Activated naive CD4-positive, alpha-beta T cell treated with anti-CD3 and anti-CD28 coated beads for 36 hours (primary cell): ENCODE results near the gene ECT2L. TPM values are rescaled to one million over a fixed set of nuclear protein-coding genes. Genes with fewer than 3 reads are reported as not detected.
A peak's percentile ranks its signal among the peaks of the same experiment; 100 is the strongest.

Source experiments
- CTCF ChIA-PET: fragments of 350-600 bp; sonication (Branson Sonifier 250); formaldehyde crosslinking; loops from one replicate; lab custom pipeline; 2021; ENCODE audit warnings: antibody characterized with exemption; lab: Charles Lee
- DNase-seq: peaks from one replicate; pipeline ENCODE4 v3.0.0-alpha.2; 2020
- H3K27ac Mint-ChIP-seq: one replicate; pipeline ENCODE4 v1.8.0; 2021; ENCODE audit warnings: mild to moderate bottlenecking, mixed read lengths
- H3K27me3 Mint-ChIP-seq: one replicate; pipeline ENCODE4 v1.8.0; 2021; ENCODE audit warnings: low read depth, mixed read lengths
- H3K36me3 Mint-ChIP-seq: one replicate; pipeline ENCODE4 v1.8.0; 2021; ENCODE audit warnings: low read depth, mixed read lengths
- H3K4me1 Mint-ChIP-seq: one replicate; pipeline ENCODE4 v1.8.0; 2021; ENCODE audit warnings: low read depth, mixed read lengths
- H3K4me3 Mint-ChIP-seq: one replicate; pipeline ENCODE4 v1.8.0; 2021; ENCODE audit warnings: mild to moderate bottlenecking, moderate library complexity, mixed read lengths
- H3K9me3 Mint-ChIP-seq: one replicate; pipeline ENCODE4 v1.8.0; 2021; ENCODE audit warnings: mixed read lengths
- intact Hi-C: fragments of 100-400 bp; cut with micrococcal nuclease; formaldehyde crosslinking; loops from one replicate; pipeline ENCODE4 v1.15.1; 2023
- total RNA-seq, 2 experiments: library from RNA; stranded (reverse); gene quantifications; one replicate each; pipeline ENCODE4 v1.2.3, GENCODE V29; 2021

The ECT2L gene
- total RNA-seq, 2 experiments from 2014 or later: not detected

DNA sequence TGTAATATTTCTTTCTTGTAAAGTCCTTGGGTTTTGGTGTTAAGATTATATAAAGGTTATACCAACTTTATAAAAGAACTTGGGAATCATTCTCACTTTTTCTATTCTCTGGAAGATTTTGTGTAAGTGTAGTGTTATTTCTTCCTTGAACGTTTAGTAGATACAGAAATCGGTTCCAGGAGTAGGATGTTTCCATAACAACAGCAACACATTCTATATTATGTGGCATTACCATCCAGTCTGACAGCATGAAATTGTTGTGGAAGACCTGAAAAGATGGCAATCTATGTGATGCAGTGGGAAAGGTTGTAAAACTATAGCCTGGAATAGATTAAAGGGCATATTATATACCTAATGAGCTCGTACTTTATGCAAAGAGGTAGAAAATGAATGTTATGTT, 13.8 kb downstream of the ECT2L start:
- H3K27ac Mint-ChIP-seq: no peak overlapping the region
- no peak overlapping the region for H3K4me3 Mint-ChIP-seq
- no peaks in the 10 kb centered on the region for H3K36me3 Mint-ChIP-seq
- CTCF ChIA-PET: no interaction called here
- intact Hi-C loops: no loop called here
- no peak for DNase-seq
- no peaks in the 10 kb centered on the region for H3K4me1 Mint-ChIP-seq
- no peaks in the 10 kb centered on the region for H3K9me3 Mint-ChIP-seq
- peaks cover 4% of the 10 kb centered on the region for H3K27me3 Mint-ChIP-seq

DNA sequence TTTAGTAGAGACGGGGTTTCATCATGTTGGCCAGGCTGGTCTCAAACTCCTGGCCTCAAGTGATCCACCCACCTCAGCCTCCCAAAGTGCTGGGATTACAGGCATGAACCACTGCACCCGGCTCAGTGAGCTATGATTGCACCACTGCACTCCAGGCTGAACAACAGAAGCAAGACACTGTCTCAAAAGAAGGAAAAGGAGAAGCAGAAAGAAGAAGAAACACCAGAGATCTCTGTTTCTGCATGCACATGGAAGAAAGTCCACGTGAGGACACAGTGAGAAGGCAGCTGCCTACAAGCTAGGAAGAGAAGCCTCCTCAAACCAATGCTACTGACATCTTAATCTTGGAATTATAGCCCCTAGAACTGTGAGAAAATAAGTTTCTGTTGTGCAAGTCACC, 16.0 kb downstream of the ECT2L start:
- H3K36me3 Mint-ChIP-seq: no peaks in the 10 kb centered on the region
- no peak overlapping the region for H3K27ac Mint-ChIP-seq
- intact Hi-C loops: no loop called here
- H3K9me3 Mint-ChIP-seq: no peaks in the 10 kb centered on the region
- no peaks in the 10 kb centered on the region for H3K27me3 Mint-ChIP-seq
- peaks cover 2% of the 10 kb centered on the region for H3K4me1 Mint-ChIP-seq
- CTCF ChIA-PET: no interaction called here
- H3K4me3 Mint-ChIP-seq: no peak overlapping the region
- DNase-seq: no peak

DNA sequence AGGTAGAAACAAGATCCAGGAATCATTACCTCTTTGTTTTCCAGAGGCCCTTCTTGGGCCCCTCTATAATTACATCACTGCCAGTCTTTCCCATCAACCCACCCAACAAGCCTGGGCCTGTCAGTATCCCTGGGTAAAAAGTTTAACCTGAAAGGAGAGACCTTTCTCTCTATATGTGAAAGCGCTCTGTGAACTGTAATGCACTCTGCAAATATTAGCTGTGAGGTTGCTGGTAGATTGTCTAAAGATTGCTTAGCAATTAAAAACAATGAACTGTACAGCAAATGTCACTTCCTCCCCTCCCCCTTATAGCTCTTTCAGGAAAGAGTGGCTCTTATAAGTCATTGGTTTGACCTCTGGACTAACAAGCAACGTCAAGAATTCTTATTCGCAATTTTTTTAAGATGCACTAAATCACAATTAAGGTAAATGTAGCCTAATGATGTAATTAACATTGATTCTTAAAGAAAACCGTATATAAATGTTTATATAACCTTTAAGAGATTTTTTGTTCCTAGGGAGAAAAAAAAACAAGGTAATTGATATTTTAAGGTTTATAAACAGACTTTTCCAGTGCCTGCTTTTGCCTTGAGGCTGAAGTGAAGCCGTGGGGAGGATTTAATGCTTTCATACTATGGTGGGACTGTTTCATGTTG, 18.4 kb downstream of the ECT2L start:
- H3K9me3 Mint-ChIP-seq: no peaks in the 10 kb centered on the region
- CTCF ChIA-PET: interaction anchor here (1.3 to 5.2 kb wide), 4 partner anchors 174 to 550 kb away, joined by 3 to 40 read pairs (median 4); partner anchors contain the start of gene REPS1
- H3K27me3 Mint-ChIP-seq: no peaks in the 10 kb centered on the region
- H3K4me3 Mint-ChIP-seq: no peak overlapping the region
- H3K4me1 Mint-ChIP-seq: peaks cover 19% of the 10 kb centered on the region
- intact Hi-C loops: no loop called here
- no peak overlapping the region for H3K27ac Mint-ChIP-seq
- no peak for DNase-seq
- no peaks in the 10 kb centered on the region for H3K36me3 Mint-ChIP-seq

DNA sequence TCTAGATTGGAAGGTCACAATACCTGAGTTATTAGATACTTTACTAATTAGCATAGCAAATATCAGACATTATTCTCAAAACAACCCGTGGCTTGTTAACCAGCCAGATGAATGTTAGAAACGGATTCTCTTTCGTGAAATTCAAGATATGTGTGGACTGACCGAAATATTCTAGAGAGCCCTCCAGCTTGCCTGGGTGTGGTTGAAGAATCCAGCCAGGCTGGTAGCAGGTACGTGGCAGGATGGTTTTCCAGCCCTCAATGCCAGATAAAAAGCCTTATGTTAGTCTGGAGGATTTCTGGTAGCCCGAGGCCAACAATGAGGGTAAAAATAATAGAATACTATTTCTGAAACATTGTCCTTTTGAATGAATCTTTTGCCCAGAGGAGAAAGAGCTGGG, 19.3 kb downstream of the ECT2L start:
- H3K9me3 Mint-ChIP-seq: no peaks in the 10 kb centered on the region
- CTCF ChIA-PET: interaction anchor here (1.0 to 5.2 kb wide), 8 partner anchors 8 to 549 kb away, joined by 3 to 40 read pairs (median 4); partner anchors contain the start of gene REPS1
- no peaks in the 10 kb centered on the region for H3K27me3 Mint-ChIP-seq
- intact Hi-C loops: no loop called here
- no peak overlapping the region for H3K27ac Mint-ChIP-seq
- H3K4me3 Mint-ChIP-seq: no peak overlapping the region
- H3K36me3 Mint-ChIP-seq: no peaks in the 10 kb centered on the region
- DNase-seq: no peak
- H3K4me1 Mint-ChIP-seq: peaks cover 20% of the 10 kb centered on the region

DNA sequence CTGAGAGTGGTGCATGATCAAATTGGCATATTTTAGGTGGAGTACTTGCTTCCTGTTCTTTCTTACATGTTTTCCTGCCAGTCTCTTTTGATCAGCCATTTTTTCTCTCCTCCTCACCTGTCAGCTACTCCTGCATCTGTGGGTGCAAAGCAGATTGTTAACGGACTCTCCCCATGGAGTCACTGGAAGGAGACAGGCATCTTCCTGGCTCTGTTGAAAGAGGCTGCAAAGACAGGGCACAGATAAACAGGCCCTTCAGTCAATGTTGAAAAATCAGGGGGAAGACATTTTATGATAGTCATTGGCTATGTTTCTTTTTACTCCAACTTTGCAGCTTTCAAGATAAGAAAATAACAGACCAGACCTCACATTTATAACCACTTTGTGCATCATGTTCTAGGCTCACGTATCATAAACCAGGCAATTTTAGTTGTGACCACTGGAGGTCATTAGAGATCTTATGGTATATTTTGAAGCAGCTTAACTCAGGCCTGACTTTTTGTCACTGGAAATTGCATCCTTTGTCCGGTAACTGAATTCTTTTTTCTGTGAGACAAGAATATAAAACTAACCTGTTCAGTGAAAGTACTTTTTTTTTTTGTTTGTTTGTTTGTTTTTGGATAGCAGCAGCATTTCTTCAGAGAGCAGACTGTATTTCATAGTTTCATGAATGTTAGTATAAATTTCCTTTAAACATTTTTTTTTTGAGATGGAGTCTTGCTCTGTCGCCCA, 20.1 kb downstream of the ECT2L start:
- no peaks in the 10 kb centered on the region for H3K27me3 Mint-ChIP-seq
- no peak for DNase-seq
- H3K36me3 Mint-ChIP-seq: no peaks in the 10 kb centered on the region
- no peak overlapping the region for H3K27ac Mint-ChIP-seq
- CTCF ChIA-PET: interaction anchor here (0.6 to 5.2 kb wide), 20 partner anchors 8 to 713 kb away, joined by 3 to 40 read pairs (median 3); partner anchors contain the start of genes CCDC28A and REPS1
- H3K9me3 Mint-ChIP-seq: no peaks in the 10 kb centered on the region
- H3K4me1 Mint-ChIP-seq: peaks cover 20% of the 10 kb centered on the region
- H3K4me3 Mint-ChIP-seq: no peak overlapping the region
- intact Hi-C loops: loop anchor here (1.0 to 2.0 kb wide), 7 partner anchors 54 to 548 kb away; partner anchors contain the start of gene REPS1

- H3K36me3 Mint-ChIP-seq: no peaks in the 10 kb centered on the region
- H3K4me1 Mint-ChIP-seq: peaks cover 20% of the 10 kb centered on the region
- H3K9me3 Mint-ChIP-seq: no peaks in the 10 kb centered on the region
- intact Hi-C loops: loop anchor here (2.0 kb wide), 2 partner anchors 299 to 307 kb away; no protein-coding TSS in a partner anchor
- H3K27me3 Mint-ChIP-seq: no peaks in the 10 kb centered on the region
- no peak overlapping the region for H3K4me3 Mint-ChIP-seq
- H3K27ac Mint-ChIP-seq: no peak overlapping the region
- DNase-seq: peak; percentile 8
- CTCF ChIA-PET: interaction anchor here (1.0 to 5.2 kb wide), 3 partner anchors 85 to 548 kb away, joined by 3 to 40 read pairs (median 4); partner anchors contain the start of gene REPS1
Observed at GRCh38 chr6:138817799-138818198, 21.9 kb downstream of the ECT2L start.

GRCh38 chr6:138818496-138819194, 22.8 kb downstream of the ECT2L start:
- CTCF ChIA-PET: interaction anchor here (0.5 to 5.2 kb wide), 3 partner anchors 84 to 552 kb away, joined by 3 to 40 read pairs (median 3); partner anchors contain the start of gene REPS1
- Mint-ChIP-seq H3K27ac (peak overlapping the region; percentile 47), H3K4me3 (no peak overlapping the region), H3K9me3 (no peaks in the 10 kb centered on the region), H3K4me1 (peaks cover 20% of the 10 kb centered on the region), H3K27me3 (no peaks in the 10 kb centered on the region), H3K36me3 (no peaks in the 10 kb centered on the region)
- intact Hi-C loops: loop anchor here (2.0 kb wide), 1 partner anchor 298 kb away; no protein-coding TSS in a partner anchor
- DNase-seq: peak; percentile 37

DNA sequence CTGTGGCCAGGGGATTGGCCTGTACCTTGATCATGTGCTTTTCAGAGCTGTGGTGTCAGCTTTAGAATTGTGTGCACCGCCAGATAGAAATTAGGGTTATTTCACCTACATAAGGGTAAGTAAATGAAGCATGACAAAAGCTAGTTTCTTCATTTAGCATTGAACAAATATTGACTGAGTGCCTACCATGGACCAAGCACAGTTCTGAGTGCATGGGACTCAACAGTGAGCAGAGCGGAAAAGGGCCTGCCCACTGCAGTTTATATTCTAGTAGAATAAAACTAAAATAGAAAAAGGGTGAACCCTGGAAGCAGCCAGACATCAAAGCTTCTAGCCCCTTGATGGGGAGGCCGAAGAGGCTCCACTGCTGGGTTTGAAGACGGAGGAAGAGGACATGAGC, 25.6 kb downstream of the ECT2L start:
- Mint-ChIP-seq H3K36me3 (no peaks in the 10 kb centered on the region), H3K4me1 (peaks cover 24% of the 10 kb centered on the region), H3K27me3 (no peaks in the 10 kb centered on the region), H3K9me3 (no peaks in the 10 kb centered on the region), H3K4me3 (no peak overlapping the region), H3K27ac (no peak overlapping the region)
- CTCF ChIA-PET: no interaction called here
- intact Hi-C loops: no loop called here
- no peak for DNase-seq

GRCh38 chr6:138824482-138825144, 28.7 kb downstream of the ECT2L start:
- Mint-ChIP-seq H3K27ac (no peak overlapping the region), H3K36me3 (no peaks in the 10 kb centered on the region), H3K4me3 (no peak overlapping the region), H3K27me3 (no peaks in the 10 kb centered on the region), H3K9me3 (no peaks in the 10 kb centered on the region), H3K4me1 (peaks cover 5% of the 10 kb centered on the region)
- intact Hi-C loops: no loop called here
- CTCF ChIA-PET: interaction anchor here (0.6 to 0.9 kb wide), 2 partner anchors 118 to 165 kb away, joined by 3 to 4 read pairs; no protein-coding TSS in a partner anchor
- DNase-seq: peak; percentile 53

DNA sequence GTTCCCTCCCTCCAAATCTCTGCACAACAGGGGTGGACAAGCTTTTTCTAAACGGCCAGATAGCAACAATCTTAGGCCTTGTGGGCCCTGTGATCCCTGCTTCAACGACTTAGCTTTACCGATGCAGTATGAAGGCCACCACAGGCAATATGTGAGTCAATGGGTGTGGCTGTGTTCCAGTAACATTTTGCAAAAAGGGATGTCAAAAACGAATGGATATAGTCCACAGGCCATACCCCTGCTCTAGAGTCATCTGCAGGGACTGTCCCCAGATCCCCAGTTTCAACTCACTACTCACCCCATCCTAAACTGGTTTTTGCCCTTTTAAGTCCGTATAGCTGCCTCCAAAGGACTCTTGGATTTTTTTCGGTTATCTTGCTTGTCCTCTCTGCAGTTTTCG, 34.4 kb downstream of the ECT2L start:
- H3K27me3 Mint-ChIP-seq: no peaks in the 10 kb centered on the region
- no peak for DNase-seq
- no peak overlapping the region for H3K27ac Mint-ChIP-seq
- CTCF ChIA-PET: interaction anchor here (0.8 kb wide), 1 partner anchor 140 kb away, joined by 3 read pairs; no protein-coding TSS in a partner anchor
- intact Hi-C loops: no loop called here
- no peak overlapping the region for H3K4me3 Mint-ChIP-seq
- no peaks in the 10 kb centered on the region for H3K9me3 Mint-ChIP-seq
- no peaks in the 10 kb centered on the region for H3K4me1 Mint-ChIP-seq
- H3K36me3 Mint-ChIP-seq: no peaks in the 10 kb centered on the region

DNA sequence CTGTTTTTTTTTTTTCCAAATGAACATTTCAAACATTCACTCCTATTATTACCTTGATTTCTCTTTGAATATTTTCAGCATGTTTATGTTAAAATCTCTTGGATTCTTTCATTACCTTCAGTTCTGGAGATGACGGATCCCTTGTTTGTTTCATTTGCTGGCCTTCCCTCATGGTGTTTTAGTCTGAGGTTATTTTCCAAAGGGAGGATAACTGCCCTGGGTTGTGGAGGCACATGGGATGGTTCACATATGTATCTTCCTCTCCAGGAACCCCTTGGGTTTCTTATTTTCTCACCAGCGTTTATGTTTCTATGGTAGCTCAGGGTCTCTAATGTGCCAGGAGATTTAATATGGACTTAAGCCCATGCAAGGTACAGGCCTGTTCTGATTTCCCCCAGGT, 36.3 kb downstream of the ECT2L start:
- CTCF ChIA-PET: no interaction called here
- H3K27ac Mint-ChIP-seq: no peak overlapping the region
- no peaks in the 10 kb centered on the region for H3K4me1 Mint-ChIP-seq
- no peak for DNase-seq
- no peaks in the 10 kb centered on the region for H3K36me3 Mint-ChIP-seq
- intact Hi-C loops: no loop called here
- no peaks in the 10 kb centered on the region for H3K27me3 Mint-ChIP-seq
- no peak overlapping the region for H3K4me3 Mint-ChIP-seq
- H3K9me3 Mint-ChIP-seq: no peaks in the 10 kb centered on the region
